Neural progenitor cell (in vitro differentiated cells): Measurements from ENCODE around the gene S100G. TPM values are rescaled to one million over a fixed set of nuclear protein-coding genes. Genes with fewer than 3 reads are reported as not detected.

ENCODE experiments used
- DNase-seq: peaks from one replicate; pipeline ENCODE4 v3.0.0-alpha.2; 2016; ENCODE audit warnings: low spot score
- H2AFZ ChIP-seq: fragments of 200-600 bp; sonication (generic); replicated peaks from 2 replicates; pipeline ENCODE4 v1.6.1; 2016; ENCODE audit warnings: antibody characterized with exemption
- H3F3A ChIP-seq: fragments of 200-600 bp; sonication (generic); 2 replicates; pipeline ENCODE4 v1.6.1; 2016; ENCODE audit warnings: antibody characterized with exemption, low read depth
- H3K27ac ChIP-seq: fragments of 200-600 bp; sonication (generic); 2 replicates; pipeline ENCODE4 v1.5.1; 2016; ENCODE audit warnings: mild to moderate bottlenecking
- H3K27me3 ChIP-seq: fragments of 200-600 bp; sonication (generic); 2 replicates; pipeline ENCODE4 v1.6.1; 2016; ENCODE audit warnings: mild to moderate bottlenecking, moderate library complexity
- H3K36me3 ChIP-seq: fragments of 200-600 bp; sonication (generic); 2 replicates; pipeline ENCODE4 v1.5.1; 2016
- H3K4me1 ChIP-seq: fragments of 200-600 bp; sonication (generic); 2 replicates; pipeline ENCODE4 v1.6.1; 2016; ENCODE audit warnings: mixed run types
- H3K4me2 ChIP-seq: fragments of 200-600 bp; sonication (generic); 2 replicates; pipeline ENCODE4 v1.6.1; 2016
- H3K4me3 ChIP-seq: fragments of 200-600 bp; sonication (generic); 2 replicates; pipeline ENCODE4 v1.5.1; 2016
- H3K79me2 ChIP-seq: fragments of 200-600 bp; sonication (generic); 2 replicates; pipeline ENCODE4 v1.6.1; 2016; ENCODE audit warnings: low read depth
- H3K9ac ChIP-seq: fragments of 200-600 bp; sonication (generic); 2 replicates; pipeline ENCODE4 v1.6.1; 2016
- H3K9me3 ChIP-seq: fragments of 200-600 bp; sonication (generic); 2 replicates; pipeline ENCODE4 v1.5.1; 2016; ENCODE audit warnings: low read depth
- H4K20me1 ChIP-seq: fragments of 200-600 bp; sonication (generic); 2 replicates; pipeline ENCODE4 v1.6.1; 2016; ENCODE audit warnings: low read depth
- H3K27ac Mint-ChIP-seq: 3 replicates; pipeline ENCODE4 v1.8.0; 2021; ENCODE audit warnings: mixed read lengths
- H3K27me3 Mint-ChIP-seq: 2 replicates; pipeline ENCODE4 v1.8.0; 2022; ENCODE audit warnings: low read depth, mild to moderate bottlenecking, inconsistent platforms, moderate library complexity, mixed read lengths; ENCODE audit not compliant: insufficient read depth
- H3K36me3 Mint-ChIP-seq: 3 replicates; pipeline ENCODE4 v1.8.0; 2021; ENCODE audit warnings: mixed read lengths
- H3K4me1 Mint-ChIP-seq: 3 replicates; pipeline ENCODE4 v1.8.0; 2021; ENCODE audit warnings: mixed read lengths
- H3K4me3 Mint-ChIP-seq: 3 replicates; pipeline ENCODE4 v1.8.0; 2021; ENCODE audit warnings: mild to moderate bottlenecking, moderate library complexity, mixed read lengths
- H3K9me3 Mint-ChIP-seq: 3 replicates; pipeline ENCODE4 v1.8.0; 2020; ENCODE audit warnings: mixed read lengths
- EZH2 ChIP-seq: fragments of 200-600 bp; sonication (generic); IDR thresholded peaks from 2 replicates; pipeline ENCODE4 v1.6.1; 2017; ENCODE audit warnings: antibody characterized with exemption, mild to moderate bottlenecking, moderate library complexity
- EZH2phosphoT487 ChIP-seq: fragments of 200-600 bp; sonication (generic); IDR thresholded peaks from 2 replicates; pipeline ENCODE4 v1.6.1; 2017; ENCODE audit warnings: antibody characterized with exemption
- total RNA-seq: library from RNA; depleted of rRNA; stranded (reverse); fragments of >200 nt; gene quantifications from 2 replicates; pipeline ENCODE4 v1.2.3, GENCODE V29; 2015; ENCODE audit warnings: low replicate concordance
- TF ChIP-seq, protein P1 (sequence below): fragments of 200-600 bp; sonication (generic); IDR thresholded peaks from 2 replicates; pipeline ENCODE4 v1.5.1; 2017; ENCODE audit warnings: antibody characterized with exemption, mild to moderate bottlenecking

The S100G gene
- total RNA-seq, 1 donor from 2014 or later, result not detected

DNA sequence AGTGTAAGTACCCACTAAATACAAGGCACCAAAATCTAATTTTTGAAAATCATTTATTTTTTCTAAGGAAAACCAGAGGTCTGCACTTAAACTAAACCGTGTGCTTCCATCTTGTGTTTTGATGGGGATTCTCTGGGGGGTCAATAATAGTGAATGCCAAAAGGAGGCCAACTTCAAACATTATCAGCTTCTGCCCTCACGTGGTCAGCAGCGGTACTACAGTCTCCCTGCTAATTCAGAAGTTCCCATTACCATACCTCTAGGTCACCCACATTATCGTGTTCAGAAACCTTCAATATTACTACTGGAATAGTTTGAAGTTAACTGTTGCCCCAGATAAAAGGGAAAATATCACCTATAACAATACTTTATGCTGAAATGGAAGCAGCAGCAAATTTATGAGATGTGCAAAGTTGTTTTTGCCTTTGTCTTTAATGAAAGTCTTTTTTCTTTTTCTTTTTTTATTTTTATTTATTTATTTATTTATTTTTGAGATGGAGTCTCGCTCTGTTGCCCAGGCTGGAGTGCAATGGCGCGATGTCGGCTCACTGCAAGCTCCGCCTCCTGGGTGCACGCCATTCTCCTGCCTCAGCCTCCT is 45.2 kb downstream of the S100G start:
- no peak overlapping the region for H3K9ac ChIP-seq
- H2AFZ ChIP-seq, result no peak overlapping the region
- H3K4me1 Mint-ChIP-seq, result no peaks in the 10 kb centered on the region
- H3K4me1 ChIP-seq, result no peaks in the 10 kb centered on the region
- DNase-seq, result peak; percentile 68
- peaks cover 7% of the 10 kb centered on the region for H3F3A ChIP-seq
- H3K4me3 Mint-ChIP-seq, result no peak overlapping the region
- no peak overlapping the region for H3K4me3 ChIP-seq
- H3K36me3 ChIP-seq, result peaks cover 19% of the 10 kb centered on the region
- H3K27ac Mint-ChIP-seq, result no peak overlapping the region
- no peak for TF ChIP-seq EZH2phosphoT487
- TF ChIP-seq, protein P1, sequence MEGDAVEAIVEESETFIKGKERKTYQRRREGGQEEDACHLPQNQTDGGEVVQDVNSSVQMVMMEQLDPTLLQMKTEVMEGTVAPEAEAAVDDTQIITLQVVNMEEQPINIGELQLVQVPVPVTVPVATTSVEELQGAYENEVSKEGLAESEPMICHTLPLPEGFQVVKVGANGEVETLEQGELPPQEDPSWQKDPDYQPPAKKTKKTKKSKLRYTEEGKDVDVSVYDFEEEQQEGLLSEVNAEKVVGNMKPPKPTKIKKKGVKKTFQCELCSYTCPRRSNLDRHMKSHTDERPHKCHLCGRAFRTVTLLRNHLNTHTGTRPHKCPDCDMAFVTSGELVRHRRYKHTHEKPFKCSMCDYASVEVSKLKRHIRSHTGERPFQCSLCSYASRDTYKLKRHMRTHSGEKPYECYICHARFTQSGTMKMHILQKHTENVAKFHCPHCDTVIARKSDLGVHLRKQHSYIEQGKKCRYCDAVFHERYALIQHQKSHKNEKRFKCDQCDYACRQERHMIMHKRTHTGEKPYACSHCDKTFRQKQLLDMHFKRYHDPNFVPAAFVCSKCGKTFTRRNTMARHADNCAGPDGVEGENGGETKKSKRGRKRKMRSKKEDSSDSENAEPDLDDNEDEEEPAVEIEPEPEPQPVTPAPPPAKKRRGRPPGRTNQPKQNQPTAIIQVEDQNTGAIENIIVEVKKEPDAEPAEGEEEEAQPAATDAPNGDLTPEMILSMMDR, result peak; percentile 90
- TF ChIP-seq EZH2, result no peak
- H3K79me2 ChIP-seq, result peaks cover 6% of the 10 kb centered on the region
- H3K36me3 Mint-ChIP-seq, result peaks cover 37% of the 10 kb centered on the region
- no peaks in the 10 kb centered on the region for H3K27me3 Mint-ChIP-seq
- H3K4me2 ChIP-seq, result no peak overlapping the region
- no peaks in the 10 kb centered on the region for H3K9me3 ChIP-seq
- no peaks in the 10 kb centered on the region for H3K27me3 ChIP-seq
- no peaks in the 10 kb centered on the region for H4K20me1 ChIP-seq
- no peak overlapping the region for H3K27ac ChIP-seq
- no peaks in the 10 kb centered on the region for H3K9me3 Mint-ChIP-seq

GRCh38 chrX:16696956-16697355 is 47.0 kb downstream of the S100G start:
- Mint-ChIP-seq H3K4me1 (no peaks in the 10 kb centered on the region), H3K27ac (no peak overlapping the region), H3K27me3 (no peaks in the 10 kb centered on the region), H3K36me3 (peaks cover 26% of the 10 kb centered on the region), H3K4me3 (no peak overlapping the region), H3K9me3 (no peaks in the 10 kb centered on the region)
- H3K79me2 ChIP-seq, result peaks cover 6% of the 10 kb centered on the region
- no peak overlapping the region for H3K4me3 ChIP-seq
- no peaks in the 10 kb centered on the region for H3K4me1 ChIP-seq
- H2AFZ ChIP-seq, result no peak overlapping the region
- no peak overlapping the region for H3K27ac ChIP-seq
- TF ChIP-seq, protein P1, result no peak
- no peak for TF ChIP-seq EZH2phosphoT487
- no peak for TF ChIP-seq EZH2
- no peak for DNase-seq
- no peaks in the 10 kb centered on the region for H3K9me3 ChIP-seq
- H3F3A ChIP-seq, result peaks cover 7% of the 10 kb centered on the region
- H3K4me2 ChIP-seq, result no peak overlapping the region
- H3K36me3 ChIP-seq, result peaks cover 24% of the 10 kb centered on the region
- no peaks in the 10 kb centered on the region for H4K20me1 ChIP-seq
- no peak overlapping the region for H3K9ac ChIP-seq
- H3K27me3 ChIP-seq, result no peaks in the 10 kb centered on the region

DNA sequence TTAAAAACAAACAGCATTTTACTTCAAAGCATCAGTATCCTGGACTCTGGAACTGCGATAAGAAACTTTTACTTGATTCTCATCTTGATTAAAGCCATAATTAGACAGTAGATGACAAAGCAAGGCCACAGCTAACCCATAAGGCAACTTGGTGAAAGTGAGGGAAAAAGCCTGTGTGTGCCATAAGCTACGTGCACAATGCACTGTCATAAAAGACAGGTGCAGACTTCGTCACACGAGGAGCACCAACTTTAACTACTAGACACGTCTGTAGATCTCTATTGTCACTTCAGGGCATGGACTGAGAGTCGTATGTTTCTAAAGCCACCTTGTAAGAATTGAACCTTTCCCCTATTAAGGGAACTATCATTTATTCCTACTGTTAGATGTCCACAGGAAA is 49.4 kb downstream of the S100G start:
- Histone ChIP-seq H4K20me1 (no peaks in the 10 kb centered on the region), H3K27ac (no peak overlapping the region), H3K4me1 (no peaks in the 10 kb centered on the region), H3K9me3 (no peaks in the 10 kb centered on the region), H3K79me2 (peaks cover 16% of the 10 kb centered on the region), H3K4me3 (no peak overlapping the region), H2AFZ (no peak overlapping the region), H3K27me3 (no peaks in the 10 kb centered on the region), H3K9ac (no peak overlapping the region), H3K4me2 (no peak overlapping the region), H3K36me3 (peaks cover 16% of the 10 kb centered on the region), H3F3A (peaks cover 7% of the 10 kb centered on the region)
- Mint-ChIP-seq H3K27me3 (no peaks in the 10 kb centered on the region), H3K27ac (no peak overlapping the region), H3K4me1 (no peaks in the 10 kb centered on the region), H3K36me3 (peaks cover 25% of the 10 kb centered on the region), H3K4me3 (no peak overlapping the region), H3K9me3 (no peaks in the 10 kb centered on the region)
- TF ChIP-seq EZH2 (no peak), EZH2phosphoT487 (no peak)
- TF ChIP-seq, protein P1, result no peak
- no peak for DNase-seq
